GM18873 (cell line): ENCODE data around the gene TSPAN15.

ENCODE experiments used
- ATAC-seq: cut with Tn5 transposase; IDR thresholded peaks from one replicate; pipeline ENCODE4 v1.9.1; 2021; ENCODE audit warnings: mild to moderate bottlenecking, moderate library complexity, moderate number of reproducible peaks; ENCODE audit not compliant: unreplicated experiment, low FRiP score

Gene TSPAN15

DNA sequence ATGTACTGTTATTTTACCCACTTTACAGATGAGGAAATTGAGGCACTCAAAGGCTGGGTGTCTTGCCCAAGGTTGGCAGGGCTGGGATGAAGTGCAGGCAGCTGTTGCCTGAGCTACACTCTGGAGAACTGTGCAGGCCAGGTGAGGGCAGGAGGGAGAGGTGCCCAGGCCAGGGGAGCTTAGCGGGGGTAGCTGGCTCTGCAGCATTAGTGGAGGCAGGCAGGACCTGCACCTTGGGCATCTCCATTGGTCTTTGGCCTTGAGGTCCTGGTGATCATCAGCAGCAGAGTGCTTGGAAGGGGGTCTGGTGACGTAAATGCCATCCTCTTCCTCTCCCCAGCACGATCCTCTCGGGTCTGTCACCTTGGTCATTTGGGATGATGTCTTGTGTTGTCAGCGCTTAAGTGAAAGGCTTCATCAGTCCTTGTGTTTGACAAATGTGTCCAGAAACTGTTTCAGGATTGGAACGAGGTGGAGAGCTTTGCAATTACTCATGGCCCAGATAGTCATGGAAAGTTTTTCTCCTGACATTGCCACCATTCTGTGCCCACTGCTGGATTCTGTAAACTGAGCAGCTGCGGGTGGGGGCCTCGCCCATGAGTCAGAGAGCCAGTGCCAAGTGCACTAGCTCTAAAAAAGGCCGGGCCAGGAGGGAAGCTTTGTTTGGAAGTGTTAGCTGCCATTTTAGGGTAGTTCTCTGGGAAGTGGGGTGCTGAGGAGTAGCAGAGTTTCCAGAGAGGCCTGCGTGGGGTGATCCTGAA lies 47.6 kb downstream of the TSPAN15 start:
- no peak for ATAC-seq

DNA sequence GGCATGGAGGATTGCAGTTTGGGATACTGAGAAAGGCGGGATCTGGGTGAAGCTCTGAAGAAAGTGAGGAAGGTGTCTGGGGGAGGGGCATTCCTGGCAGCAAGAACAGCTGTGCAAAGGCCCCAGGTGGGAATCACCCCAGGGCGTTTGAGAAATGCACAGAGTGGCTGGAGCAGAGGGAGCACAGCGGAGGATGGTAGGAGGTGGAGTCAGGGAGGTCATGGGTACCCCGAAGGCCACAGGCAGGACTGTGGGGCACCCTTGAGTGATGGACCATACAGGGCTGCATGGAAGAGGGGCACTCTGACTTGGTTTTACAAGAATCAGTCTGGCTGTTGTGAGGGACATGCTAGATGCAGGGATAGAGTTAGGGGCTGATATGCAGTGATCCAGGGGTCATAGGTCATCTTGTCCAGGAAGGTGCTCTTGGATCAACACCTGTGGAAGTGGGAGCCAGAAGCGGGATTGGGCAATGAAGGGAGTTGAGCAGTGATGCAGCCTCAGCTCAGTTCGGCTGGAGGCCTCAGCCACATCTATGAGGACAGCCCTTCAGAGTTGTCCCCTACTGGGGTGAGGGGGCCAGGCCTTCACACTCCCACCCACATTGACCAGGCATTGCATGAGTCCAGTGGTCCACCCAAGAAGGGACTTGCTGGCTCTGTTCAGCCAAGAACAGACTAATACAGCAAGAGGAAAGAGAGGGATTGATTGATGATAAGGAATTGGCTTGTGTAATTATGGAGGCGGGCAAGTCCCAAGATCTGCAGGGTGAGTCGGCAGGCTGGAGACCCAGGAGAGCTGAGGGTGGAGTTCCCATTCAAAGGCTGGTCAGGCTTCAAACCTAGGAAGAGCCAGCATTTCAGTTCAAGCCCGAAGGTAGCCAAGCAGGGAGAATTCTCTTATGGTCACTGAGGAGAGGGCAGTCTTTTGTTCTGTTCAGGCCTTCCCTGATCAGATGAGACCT lies 48.7 kb downstream of the TSPAN15 start:
- no peak for ATAC-seq

DNA sequence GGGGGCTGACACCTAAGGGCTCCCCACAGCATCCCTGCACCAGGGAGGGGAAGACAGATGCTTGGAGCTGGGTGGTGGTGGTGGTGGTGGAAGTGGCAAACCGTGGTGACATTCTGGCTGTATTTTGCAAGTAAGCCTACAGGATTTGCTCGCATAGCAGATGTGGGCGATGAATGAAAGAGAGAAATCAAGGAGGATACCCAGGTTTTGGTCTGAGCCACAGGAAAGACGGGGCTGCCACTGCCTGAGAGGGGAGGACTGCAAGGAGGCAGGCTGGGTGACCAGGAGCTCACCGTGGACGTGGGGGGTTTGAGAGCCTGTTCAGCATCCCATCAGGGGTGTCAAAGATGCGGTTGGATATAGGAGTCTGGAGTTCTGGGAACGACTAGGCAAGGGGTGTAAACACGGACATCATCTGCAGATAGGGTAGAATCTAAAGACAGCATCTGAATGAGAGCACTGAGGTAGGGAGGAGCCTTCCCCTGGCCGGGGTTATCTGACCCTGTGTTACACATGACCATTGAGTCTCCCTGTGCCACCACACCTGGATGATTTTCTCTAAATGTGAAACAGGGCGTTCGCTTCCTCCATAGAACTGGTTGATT lies 49.7 kb downstream of the TSPAN15 start:
- ATAC-seq: no peak

DNA sequence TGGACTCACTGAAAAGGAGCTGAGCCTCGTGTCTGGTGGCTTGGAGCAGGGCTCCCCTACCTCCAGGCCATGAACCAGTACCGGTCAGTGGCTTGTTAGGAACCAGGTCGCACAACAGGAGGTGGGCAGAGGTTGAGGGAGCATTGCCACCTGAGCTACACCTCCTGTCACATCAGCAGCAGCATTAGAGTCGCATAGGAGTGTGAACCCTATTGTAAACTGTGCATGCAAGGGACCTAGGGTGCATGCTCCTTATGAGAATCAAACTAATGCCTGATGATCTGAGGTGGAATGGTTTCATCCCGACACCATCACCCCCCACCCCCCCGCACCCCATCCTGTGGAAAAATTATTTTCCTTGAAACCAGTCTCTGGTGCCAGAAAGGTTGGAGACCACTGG lies 50.4 kb downstream of the TSPAN15 start:
- no peak for ATAC-seq

- no peak for ATAC-seq
Observed at GRCh38 chr10:69502589-69502988, 51.3 kb downstream of the TSPAN15 start.

DNA sequence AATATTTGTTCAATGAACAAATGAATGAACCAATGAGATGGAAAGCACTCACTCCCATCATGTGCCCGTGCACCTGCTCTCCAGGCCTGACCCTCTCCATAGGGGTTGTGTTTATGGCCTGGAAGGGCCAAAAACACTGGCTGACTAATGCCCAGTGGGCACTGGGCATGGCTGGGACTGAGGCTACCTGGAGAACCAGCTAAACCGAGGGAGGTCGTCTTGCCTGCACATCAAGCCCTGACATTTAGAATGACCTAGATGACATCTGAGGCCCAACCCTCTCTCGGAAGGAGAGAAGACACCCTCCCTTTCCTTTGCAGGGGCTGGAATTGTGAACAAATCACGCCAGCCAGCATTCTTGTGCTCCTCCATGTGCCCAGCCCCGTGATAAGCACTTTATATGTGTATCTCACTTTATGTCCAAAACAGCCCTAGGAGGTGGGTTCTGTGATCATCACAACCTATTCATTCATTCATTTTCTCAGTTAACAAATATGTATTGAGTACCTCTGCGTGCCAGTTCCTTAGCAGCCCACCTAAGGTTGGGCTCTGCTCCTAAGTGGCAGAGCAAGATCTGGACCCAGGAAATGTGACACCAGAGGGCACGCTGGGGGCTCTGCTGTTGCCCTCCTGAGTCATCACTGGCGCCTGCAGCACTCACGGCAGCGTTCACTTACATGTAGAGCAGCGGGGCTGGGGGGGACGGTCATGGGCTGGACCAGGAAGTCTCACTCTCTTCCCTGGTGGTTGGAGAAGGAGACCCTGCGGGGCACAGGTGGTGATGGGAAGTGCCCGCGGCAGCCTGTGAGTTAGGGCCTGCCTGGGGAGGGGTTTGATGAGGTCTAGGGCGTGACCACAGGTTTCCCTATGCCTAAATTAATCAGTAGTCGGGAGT lies 52.0 kb downstream of the TSPAN15 start:
- ATAC-seq: no peak

DNA sequence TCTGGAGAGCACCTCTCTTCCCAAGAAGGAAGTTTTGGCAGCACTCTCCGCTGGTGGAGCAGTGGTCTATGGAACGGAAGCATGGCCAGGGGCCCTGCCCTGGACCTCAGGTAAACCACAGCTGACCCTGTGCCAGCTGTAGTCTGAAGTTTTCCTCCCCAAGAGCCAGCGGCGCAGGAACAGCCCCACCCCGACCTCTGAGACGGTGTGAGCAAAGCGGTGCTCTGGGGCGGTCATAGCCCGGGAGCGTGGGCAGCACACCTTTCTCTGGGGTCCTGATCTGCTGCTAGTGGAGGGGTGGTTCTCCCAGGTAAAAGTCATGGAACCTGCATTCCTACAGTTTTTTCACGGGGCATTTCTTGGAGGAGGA lies 52.6 kb downstream of the TSPAN15 start:
- no peak for ATAC-seq

DNA sequence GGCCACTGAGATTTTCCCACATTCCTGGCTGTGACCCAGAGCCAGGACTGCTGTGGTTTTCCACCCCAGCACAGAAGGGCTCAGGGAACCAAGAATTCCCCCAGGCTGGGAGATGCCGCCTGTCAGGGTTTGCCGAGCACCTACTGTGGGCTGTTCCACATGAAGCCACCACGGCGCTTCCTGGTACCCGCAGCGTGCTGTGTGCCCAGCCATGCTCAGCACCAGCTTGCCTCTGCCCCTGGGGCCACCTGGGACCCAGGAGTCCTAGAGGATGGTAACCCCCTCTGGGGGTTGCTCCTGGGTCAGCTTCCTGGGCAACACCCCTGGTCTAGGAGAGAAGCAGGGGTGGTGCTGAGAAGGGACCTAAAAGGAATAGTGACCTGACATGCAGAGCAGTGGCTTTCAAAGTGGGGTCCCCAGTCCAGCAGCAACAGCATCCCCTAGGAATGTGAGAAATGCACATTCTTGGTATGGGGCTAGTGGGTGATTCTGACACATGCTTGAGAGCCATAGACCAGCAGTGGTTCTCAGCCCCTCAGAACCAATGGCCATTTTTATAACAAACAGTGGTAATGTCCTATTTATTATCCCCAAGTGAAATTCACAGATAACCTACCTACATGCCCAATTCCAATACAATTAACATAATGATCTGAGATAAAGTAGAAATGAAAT lies 53.4 kb downstream of the TSPAN15 start:
- no peak for ATAC-seq

DNA sequence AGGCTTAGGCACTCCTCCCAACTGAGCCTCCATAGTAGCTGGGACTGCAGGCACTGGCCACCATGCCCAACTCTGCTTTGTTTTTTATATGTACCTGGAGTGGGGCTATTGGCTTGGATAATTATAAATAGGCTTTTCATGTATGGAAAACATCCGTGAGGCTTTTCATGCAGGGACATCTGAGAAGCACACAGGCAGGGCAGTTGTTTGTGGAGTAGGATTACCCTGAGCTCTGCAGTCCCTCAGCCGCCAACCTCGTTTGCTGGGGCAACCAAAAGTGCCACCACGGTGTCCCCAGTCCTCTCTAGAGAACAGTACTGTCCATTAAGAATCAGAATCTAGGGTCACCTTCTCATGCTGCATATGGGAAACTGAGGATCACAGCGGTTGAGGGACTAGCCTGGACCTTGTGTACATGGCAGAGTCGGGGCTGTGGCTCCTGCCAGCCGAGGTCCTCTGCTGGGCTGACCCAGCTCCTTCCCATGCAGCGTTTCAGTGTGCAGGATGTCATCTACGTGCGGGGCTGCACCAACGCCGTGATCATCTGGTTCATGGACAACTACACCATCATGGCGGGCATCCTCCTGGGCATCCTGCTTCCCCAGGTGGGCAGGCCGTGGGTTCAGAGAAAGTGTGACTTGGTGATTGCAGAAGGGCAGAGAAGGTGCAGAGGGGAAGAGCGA lies 54.5 kb downstream of the TSPAN15 start:
- ATAC-seq: no peak

DNA sequence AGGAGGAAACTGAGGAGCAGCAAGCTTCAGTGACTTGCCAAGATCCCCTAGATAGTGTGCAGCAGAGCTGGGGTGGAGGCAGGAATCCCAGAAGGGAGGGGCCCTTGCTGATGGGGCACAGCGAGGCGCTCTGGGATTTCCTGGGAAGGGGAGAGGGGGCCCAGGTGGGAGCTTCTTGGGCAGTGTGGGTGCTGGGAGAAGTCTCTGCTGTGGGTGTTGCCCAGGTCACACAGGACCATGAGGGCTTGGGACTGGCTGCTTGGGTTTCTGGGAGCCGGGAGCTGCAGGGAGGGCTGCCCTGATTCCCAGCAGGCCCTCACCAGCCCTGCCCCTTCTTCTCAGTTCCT lies 55.2 kb downstream of the TSPAN15 start:
- ATAC-seq: no peak

GRCh38 chr10:69506834-69507713 lies 55.8 kb downstream of the TSPAN15 start:
- ATAC-seq: no peak

DNA sequence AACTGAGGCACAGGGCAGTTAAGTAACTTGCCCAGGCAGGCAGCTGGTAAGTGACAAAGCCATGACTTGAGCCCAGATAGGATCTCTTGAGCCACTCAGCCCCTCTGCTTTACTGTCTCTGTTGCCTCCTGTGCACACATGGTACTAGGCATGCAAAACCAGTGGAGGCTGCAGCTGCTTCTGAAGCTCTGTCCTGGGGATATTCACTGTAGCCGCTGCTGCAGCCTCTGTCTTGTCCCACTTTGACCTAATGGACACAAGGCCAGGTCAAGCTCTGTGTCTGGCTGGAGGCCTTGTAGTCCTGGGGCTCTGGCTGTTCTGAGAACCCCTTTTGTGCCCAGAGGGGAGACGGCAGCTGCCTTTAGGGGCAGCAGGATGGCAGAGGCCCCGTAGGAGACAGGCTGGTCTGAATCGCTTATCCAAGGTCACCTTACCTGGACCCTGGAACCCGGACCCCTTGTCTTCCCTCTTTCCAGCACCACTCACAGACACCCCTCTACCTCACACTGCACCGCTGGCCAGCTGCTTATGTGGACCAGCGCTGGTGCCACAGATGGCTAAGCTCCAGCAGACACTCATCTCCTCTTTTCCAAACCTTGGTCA lies 57.6 kb downstream of the TSPAN15 start:
- no peak for ATAC-seq

- no peak for ATAC-seq
Observed at GRCh38 chr10:69512901-69513300, 61.6 kb downstream of the TSPAN15 start.

DNA sequence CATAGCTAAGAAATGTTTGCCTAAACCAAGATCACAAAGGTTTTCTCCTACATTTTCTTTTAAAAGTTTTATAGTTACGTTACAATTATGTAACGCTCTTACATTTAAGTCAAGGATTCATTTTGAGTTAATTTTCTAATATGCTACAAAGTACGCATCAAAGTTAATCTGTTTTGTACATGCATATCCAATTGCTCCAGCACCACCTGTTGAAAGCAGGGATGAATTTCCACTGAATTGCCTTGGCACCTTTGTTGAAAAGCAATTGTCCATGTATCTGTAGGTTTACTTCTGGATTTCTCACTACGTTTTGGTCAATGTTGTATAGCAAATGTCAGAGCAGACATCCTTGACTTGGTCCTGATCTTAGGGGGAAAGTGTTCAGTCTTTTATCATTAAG lies 62.4 kb downstream of the TSPAN15 start:
- no peak for ATAC-seq

GRCh38 chr10:69515699-69516259 lies 64.5 kb downstream of the TSPAN15 start:
- ATAC-seq: no peak

DNA sequence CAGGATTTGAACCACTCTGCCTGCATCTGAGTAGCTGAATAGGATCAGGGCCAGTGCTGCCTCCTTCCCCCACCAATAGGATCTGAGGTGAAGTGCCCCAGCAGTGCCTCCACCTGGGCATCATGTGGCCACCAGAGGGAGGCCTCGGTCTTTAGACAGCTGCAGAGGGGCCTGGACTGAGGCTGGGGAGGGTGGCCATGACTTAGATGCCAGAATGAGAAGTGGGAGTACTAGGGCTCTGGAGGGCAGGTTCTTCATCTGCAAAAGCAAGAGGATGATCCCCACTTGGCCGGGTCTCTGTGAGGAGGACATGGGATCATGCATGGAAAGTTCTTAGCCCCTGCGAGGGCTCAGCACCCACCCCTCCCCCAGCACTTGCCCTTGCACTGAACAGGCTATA lies 65.1 kb downstream of the TSPAN15 start:
- ATAC-seq: no peak

DNA sequence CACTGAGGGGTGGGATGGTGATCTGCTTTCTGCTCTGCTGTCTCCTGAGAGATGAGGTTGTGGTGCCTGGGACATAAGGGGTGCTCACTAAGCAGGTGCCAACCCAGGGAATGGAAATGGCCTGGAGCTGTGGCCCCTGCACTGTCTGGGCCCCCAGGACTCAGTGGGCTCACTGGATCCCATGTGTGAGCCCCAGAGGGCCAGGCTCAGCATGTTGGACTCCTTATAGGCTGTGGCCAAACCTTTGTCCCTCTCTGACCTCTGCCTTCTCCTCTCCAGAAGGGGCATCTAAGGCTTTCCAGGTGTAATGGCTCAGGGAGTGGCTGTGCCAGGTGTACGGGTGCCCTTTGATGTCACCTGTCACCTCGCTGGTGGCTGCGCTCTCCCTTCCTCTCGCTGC lies 65.5 kb downstream of the TSPAN15 start:
- no peak for ATAC-seq
